GM23248 (cell line): Measurements from ENCODE around the gene PRR20E.
"Not testable (repeated sequence)": the region's sequence is repeated elsewhere in the genome, so short reads cannot be mapped to it uniquely, and the experiment has no call there.

Source experiments
- EZH2 ChIP-seq: fragments of 200-600 bp; sonication (generic); IDR thresholded peaks from 2 replicates; pipeline ENCODE4 v1.6.1; 2018; ENCODE audit warnings: antibody characterized with exemption, mild to moderate bottlenecking; ENCODE audit not compliant: insufficient read depth, poor library complexity, severe bottlenecking
- EZH2phosphoT487 ChIP-seq: fragments of 200-600 bp; sonication (generic); IDR thresholded peaks from 2 replicates; pipeline ENCODE4 v1.6.1; 2018; ENCODE audit warnings: antibody characterized with exemption, moderate library complexity, mild to moderate bottlenecking, low read depth; ENCODE audit not compliant: insufficient read depth

DNA sequence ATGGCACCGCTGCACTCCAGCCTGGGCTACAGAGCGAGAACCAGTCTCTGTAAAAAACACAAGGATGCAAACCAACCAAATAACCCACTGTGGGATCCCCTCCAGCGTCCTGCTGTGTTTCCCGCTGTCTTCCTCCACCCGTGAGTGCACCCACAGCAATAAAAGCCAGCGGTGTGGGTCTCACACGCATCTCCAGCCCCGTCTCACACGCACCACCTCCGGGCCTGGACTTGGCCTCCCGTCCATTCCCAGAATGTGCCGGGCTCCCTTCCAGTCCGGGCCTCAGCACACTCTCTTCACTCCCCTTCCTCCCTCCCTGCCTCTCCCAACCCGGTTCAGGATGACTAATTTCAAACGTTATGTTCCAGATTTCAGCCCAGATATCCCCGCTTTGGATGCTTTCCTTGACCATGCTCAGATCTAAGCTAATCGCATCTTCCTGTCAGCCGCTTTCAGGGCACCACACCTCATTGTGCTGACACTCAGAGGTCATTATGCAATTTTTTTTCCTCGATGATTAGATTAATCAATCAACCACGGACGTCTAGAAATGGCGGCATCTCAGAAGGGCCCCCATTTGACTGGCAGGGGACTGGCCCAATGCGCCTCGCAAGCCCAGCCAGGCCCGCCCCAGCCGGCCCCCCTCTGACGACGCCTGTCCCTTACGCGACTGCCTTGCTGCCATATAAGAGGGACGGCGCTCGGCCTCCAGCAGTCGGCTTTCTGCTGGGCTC, 26.6 kb upstream of the PRR20E start, which contains the start of gene PRR20A:
- not testable (repeated sequence) for TF ChIP-seq EZH2, EZH2phosphoT487
